Left lung (tissue), 10 donors: ENCODE data around the gene KIF16B. TPM values are rescaled to one million over a fixed set of nuclear protein-coding genes. Genes with fewer than 3 reads are reported as not detected.

Experiments
- ATAC-seq: fragments of 200-7000 bp; cut with Tn5 transposase; one replicate; pipeline ENCODE4 v1.9.1; 2020; ENCODE audit warnings: moderate library complexity
- DNase-seq, 4 donors: peaks; one replicate each; pipeline ENCODE4 v3.0.0-alpha.2; 2013 to 2020
- H3K27ac ChIP-seq, 2 donors: fragments of 200-600 bp; sonication (generic) in 1 of 2; one replicate each; pipeline versions ENCODE4 v1.5.0 to v1.8.0; 2020 to 2021
- H3K27me3 ChIP-seq, 2 donors: fragments of 200-600 bp; sonication (generic) in 1 of 2; one replicate each; pipeline versions ENCODE4 v1.5.0 to v1.8.0; 2020 to 2021
- H3K36me3 ChIP-seq, 2 donors: fragments of 200-600 bp; sonication (generic) in 1 of 2; one replicate each; pipeline versions ENCODE4 v1.5.0 to v1.8.0; 2020 to 2021
- H3K4me1 ChIP-seq, 2 donors: fragments of 200-600 bp; one replicate each; pipeline ENCODE4 v1.8.0; 2021
- H3K4me3 ChIP-seq, 2 donors: fragments of 200-600 bp; sonication (generic) in 1 of 2; one replicate each; pipeline versions ENCODE4 v1.5.0 to v1.8.0; 2020 to 2021; ENCODE audit warnings: mild to moderate bottlenecking in 1 of 2
- H3K9me3 ChIP-seq, 2 donors: fragments of 200-600 bp; sonication (generic) in 1 of 2; one replicate each; pipeline versions ENCODE4 v1.5.0 to v1.8.0; 2020 to 2021
- CTCF ChIP-seq, 2 donors: fragments of 200-600 bp; sonication (generic) in 1 of 2; IDR thresholded peaks; one replicate each; pipeline versions ENCODE4 v1.5.0 to v1.8.0; 2021; ENCODE audit warnings: antibody characterized with exemption in 2 of 2
- intact Hi-C, 2 donors: fragments of 100-400 bp; cut with DNase I; formaldehyde crosslinking; loops; one replicate each; pipeline versions ENCODE4 v1.11.2 to v1.14.2; 2022
- polyA plus RNA-seq, 6 donors: library from polyadenylated mRNA; unstranded; fragments of 120-200 nt; gene quantifications; one replicate each; pipeline ENCODE4 v1.2.1, GENCODE V29; 2013; ENCODE audit not compliant: insufficient read length in 6 of 6
- total RNA-seq, 2 donors: library from RNA; stranded (reverse); fragmentation: NEBNext Ultra II Directional; extraction: Animal tissue kit (Norgen Biotek cat#: 25700); gene quantifications; one replicate each; pipeline ENCODE4 v1.2.1, GENCODE V29; 2021
- donor health status: DM: no; HTN: yes; CAD: no.
- donor health status: DM: no; HTN: no; CAD: no.

KIF16B gene
- total and polyA plus RNA-seq, 8 donors: 9.1 to 23.8 (median 12.8) TPM

DNA sequence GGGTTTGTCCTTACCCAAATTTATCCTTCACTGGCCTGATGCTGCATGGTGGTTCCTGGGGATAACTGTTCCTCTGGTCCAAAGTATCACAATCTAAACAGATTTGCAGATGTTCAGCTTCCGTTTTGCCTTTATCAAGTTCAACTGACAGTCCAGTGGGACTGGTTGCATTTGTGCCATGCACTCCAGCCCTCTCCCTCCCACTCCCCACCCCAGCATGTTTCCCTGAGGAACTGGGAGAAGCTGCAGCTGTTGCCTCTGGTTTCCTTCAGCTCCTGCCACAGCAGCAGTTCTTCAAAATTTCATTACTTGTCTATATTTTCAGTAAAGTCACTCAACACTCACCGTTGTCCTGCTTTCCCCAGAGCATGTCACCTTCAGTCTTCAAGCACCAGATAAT is 39.5 kb upstream of the KIF16B start:
- Histone ChIP-seq H3K4me3 (no peak overlapping the region), H3K27me3 (no peaks in the 10 kb centered on the region), H3K27ac (no peak overlapping the region), H3K9me3 (peaks cover 0 to 6% of the 10 kb centered on the region in 2 donors), H3K36me3 (no peaks in the 10 kb centered on the region), H3K4me1 (peaks cover 0 to 7% of the 10 kb centered on the region in 2 donors)
- TF ChIP-seq CTCF (IDR thresholded peaks at IDR 0.05): no peak
- DNase-seq (no peak), ATAC-seq (no peak)
- intact Hi-C loops: no loop called here

- intact Hi-C loops: no loop called here
- H3K4me3 ChIP-seq: no peak overlapping the region
- TF ChIP-seq CTCF (IDR thresholded peaks at IDR 0.05): no peak
- H3K27me3 ChIP-seq: no peaks in the 10 kb centered on the region
- DNase-seq (no peak), ATAC-seq (no peak)
- peaks cover 0 to 7% of the 10 kb centered on the region in 2 donors for H3K4me1 ChIP-seq
- no peaks in the 10 kb centered on the region for H3K9me3 ChIP-seq
- H3K36me3 ChIP-seq: no peaks in the 10 kb centered on the region
- no peak overlapping the region for H3K27ac ChIP-seq
Observed at GRCh38 chr20:16611817-16612216, 38.6 kb upstream of the KIF16B start.

DNA sequence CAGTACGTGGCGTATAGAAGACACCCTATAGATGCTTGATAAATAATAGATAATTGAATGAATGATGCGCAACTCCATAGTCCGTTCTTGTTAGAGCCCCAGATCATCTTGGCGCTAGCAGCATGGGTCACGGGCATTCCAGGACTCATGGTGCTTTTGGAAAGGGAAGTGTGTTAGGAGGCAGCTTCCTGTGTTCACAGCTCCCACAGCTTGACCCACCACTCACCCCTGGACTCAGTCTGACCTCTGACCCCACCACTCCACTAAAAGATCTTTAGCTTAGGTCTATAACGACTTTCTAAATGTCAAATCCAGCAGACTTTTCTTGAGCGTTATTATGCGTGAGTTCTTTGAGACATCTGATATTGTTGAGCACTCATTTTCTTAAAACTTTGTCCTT is 35.8 kb upstream of the KIF16B start:
- no peak for DNase-seq
- Histone ChIP-seq H3K36me3 (no peaks in the 10 kb centered on the region), H3K4me3 (no peak overlapping the region), H3K9me3 (no peaks in the 10 kb centered on the region), H3K27me3 (no peaks in the 10 kb centered on the region), H3K4me1 (peaks cover 0 to 3% of the 10 kb centered on the region in 2 donors), H3K27ac (no peak overlapping the region)
- no peak for TF ChIP-seq CTCF (IDR thresholded peaks at IDR 0.05)
- intact Hi-C loops: no loop called here
- ATAC-seq: no peak

GRCh38 chr20:16608277-16608650 is 35.0 kb upstream of the KIF16B start:
- Histone ChIP-seq H3K27ac (no peak overlapping the region), H3K9me3 (no peaks in the 10 kb centered on the region), H3K4me3 (no peak overlapping the region), H3K4me1 (peaks cover 0 to 3% of the 10 kb centered on the region in 2 donors), H3K27me3 (no peaks in the 10 kb centered on the region), H3K36me3 (no peaks in the 10 kb centered on the region)
- TF ChIP-seq CTCF (IDR thresholded peaks at IDR 0.05): no peak
- DNase-seq (peak in 1 of 4 donors; percentile 45), ATAC-seq (peak; percentile 34)
- intact Hi-C loops: no loop called here

DNA sequence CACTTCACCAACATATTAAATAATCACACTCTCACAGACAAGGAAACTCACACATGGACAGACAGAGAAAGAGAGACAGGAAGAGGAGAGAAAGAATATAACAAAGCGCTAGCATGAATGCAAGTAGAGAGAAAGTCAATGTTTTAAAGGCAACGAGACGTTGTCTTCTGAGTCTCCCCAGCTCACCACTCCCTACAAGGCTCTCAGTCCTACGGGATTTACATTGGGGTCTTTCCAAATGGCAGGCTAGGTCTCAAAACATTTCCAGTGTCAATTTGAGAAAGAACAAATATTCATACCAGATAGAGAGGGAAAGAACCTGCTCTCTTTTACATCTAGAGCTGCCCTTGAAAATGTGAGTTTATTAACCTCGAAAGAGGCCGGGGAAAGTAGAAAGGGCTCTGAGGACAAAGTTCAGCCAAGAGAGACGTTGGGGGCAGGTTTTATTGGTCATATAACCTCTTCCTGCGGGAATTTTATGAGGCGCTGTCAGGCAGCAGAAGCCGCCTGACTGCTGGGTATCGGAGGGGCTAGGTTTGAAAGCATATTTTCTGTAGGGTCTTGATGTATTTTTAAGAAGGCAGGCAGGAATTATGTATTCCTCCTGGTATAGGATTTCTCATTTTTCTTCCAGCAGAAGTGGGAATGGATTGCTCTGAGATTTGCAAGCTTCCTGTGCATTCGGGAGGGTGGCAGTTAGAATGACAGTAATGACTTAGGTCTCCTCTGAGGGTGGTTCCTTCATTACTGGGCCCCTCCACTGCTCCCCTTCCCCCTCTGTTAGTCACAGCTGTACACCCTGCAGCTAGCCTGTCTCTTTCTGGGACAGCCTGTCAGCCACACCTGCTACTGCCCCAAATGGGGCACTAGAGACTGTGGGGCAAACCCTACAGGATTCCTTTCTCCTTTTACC is 34.4 kb upstream of the KIF16B start:
- Histone ChIP-seq H3K36me3 (no peaks in the 10 kb centered on the region), H3K4me3 (no peak overlapping the region), H3K9me3 (no peaks in the 10 kb centered on the region), H3K4me1 (peaks cover 0 to 3% of the 10 kb centered on the region in 2 donors), H3K27ac (no peak overlapping the region), H3K27me3 (no peaks in the 10 kb centered on the region)
- ATAC-seq (peak; percentile 21), DNase-seq (no peak)
- intact Hi-C loops: no loop called here
- no peak for TF ChIP-seq CTCF (IDR thresholded peaks at IDR 0.05)
